ENCODE results near the gene ODAD3.
"Not testable (repeated sequence)": the region's sequence is repeated elsewhere in the genome, so short reads cannot be mapped to it uniquely, and the experiment has no call there.

ODAD3 gene

GRCh38 chr19:11379269-11379845 lies 55.6 kb downstream of the ODAD3 start:
- peak overlapping the region; percentile 90 for H3K27ac ChIP-seq
- DNase-seq (ENCODE audit: low read depth, low spot score): not testable (repeated sequence)

GRCh38 chr19:11378319-11379189 lies 56.4 kb downstream of the ODAD3 start:
- H3K27ac ChIP-seq: peak overlapping the region; percentile 90
- peak; percentile 63 for DNase-seq (ENCODE audit: low read depth, low spot score)

GRCh38 chr19:11377756-11378155 lies 57.2 kb downstream of the ODAD3 start:
- DNase-seq (ENCODE audit: low read depth, low spot score): no peak
- H3K27ac ChIP-seq: peak overlapping the region; percentile 90

GRCh38 chr19:11377237-11377636 lies 57.7 kb downstream of the ODAD3 start:
- DNase-seq (ENCODE audit: low read depth, low spot score): no peak
- H3K27ac ChIP-seq: peak overlapping the region; percentile 90

GRCh38 chr19:11375143-11375948 lies 59.6 kb downstream of the ODAD3 start:
- H3K27ac ChIP-seq: peak overlapping the region; percentile 90
- no peak for DNase-seq (ENCODE audit: low read depth, low spot score)

- peak; percentile 97 for DNase-seq (ENCODE audit: low read depth, low spot score)
- H3K27ac ChIP-seq: peak within 1 kb of the TSS; percentile 90
These were observed 60.3 kb downstream of the ODAD3 start, which contains the start of gene SWSAP1 for GRCh38 chr19:11374433-11375142. TSS of gene SWSAP1 (plus strand) at chr19:11374666. CDS start at chr19:11374681, 15 bp downstream.

GRCh38 chr19:11373885-11374432 lies 61.0 kb downstream of the ODAD3 start:
- H3K27ac ChIP-seq: peak overlapping the region; percentile 90
- no peak for DNase-seq (ENCODE audit: low read depth, low spot score)

GRCh38 chr19:11373166-11373884 lies 61.6 kb downstream of the ODAD3 start:
- DNase-seq (ENCODE audit: low read depth, low spot score): no peak
- no peak overlapping the region for H3K27ac ChIP-seq

GRCh38 chr19:11370744-11371143 lies 64.2 kb downstream of the ODAD3 start:
- no peak overlapping the region for H3K27ac ChIP-seq
- no peak for DNase-seq (ENCODE audit: low read depth, low spot score)

Data from epithelial cell of prostate (primary cell).